ENCODE results near the gene FOXN4. TPM values are rescaled to one million over a fixed set of nuclear protein-coding genes. Genes with fewer than 3 reads are reported as not detected.
"Not testable (repeated sequence)": the region's sequence is repeated elsewhere in the genome, so short reads cannot be mapped to it uniquely, and the experiment has no call there.

FOXN4 gene, protein sequence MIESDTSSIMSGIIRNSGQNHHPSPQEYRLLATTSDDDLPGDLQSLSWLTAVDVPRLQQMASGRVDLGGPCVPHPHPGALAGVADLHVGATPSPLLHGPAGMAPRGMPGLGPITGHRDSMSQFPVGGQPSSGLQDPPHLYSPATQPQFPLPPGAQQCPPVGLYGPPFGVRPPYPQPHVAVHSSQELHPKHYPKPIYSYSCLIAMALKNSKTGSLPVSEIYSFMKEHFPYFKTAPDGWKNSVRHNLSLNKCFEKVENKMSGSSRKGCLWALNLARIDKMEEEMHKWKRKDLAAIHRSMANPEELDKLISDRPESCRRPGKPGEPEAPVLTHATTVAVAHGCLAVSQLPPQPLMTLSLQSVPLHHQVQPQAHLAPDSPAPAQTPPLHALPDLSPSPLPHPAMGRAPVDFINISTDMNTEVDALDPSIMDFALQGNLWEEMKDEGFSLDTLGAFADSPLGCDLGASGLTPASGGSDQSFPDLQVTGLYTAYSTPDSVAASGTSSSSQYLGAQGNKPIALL
- 1 to 10 TPM; 1.1 to 1.8 (median 1.3) TPM for polyA plus RNA-seq (ENCODE audit: insufficient read length in 3 of 3)

DNA sequence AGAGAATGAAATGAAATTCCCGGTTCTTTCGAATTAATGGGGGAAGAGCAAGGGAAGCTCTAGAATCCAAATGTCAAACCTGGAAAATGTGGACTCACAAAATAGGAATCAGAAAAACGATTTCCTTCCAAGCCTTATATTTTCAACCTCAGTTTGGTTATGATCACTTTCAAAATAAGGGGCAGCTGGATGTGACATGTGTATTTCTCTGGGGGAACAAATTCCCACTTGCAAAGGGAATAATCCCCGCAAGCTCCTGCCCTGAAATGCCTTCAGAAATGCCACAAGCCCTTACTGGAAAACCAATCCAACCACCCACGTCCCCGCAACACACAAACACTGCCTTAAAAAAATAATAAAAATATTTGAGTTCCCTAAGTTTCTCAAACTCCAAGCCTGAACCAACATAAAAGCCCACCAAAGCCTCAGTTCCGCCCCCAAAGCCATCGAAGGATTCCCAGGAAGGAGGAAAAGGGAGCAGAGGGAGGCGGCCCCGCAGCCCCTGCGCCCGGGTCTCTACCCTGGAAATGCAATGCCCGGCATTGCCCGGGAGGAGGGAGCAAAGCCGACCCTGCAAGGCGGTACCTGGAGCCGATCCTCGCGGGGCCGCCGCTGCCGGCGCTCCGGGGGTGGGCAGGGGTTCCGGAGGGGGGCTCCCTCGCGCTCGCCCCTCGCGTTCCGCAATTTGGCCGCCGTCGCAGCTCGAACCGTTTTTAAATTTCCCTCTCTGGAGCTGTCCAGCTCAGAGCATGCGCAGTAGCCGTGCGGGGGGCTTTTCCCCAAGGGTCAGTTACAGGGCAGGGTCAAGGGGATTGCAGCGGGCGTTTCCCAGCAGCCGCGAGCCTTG is at the start of gene FOXN4:
TSS of gene FOXN4 (minus strand) at position 751 of the 847 bp plus-strand sequence. CDS start 963 bp downstream, outside the sequence.
- DNase-seq (ENCODE audit: low read depth in 3 of 3, low spot score in 2 of 3): no peak

DNA sequence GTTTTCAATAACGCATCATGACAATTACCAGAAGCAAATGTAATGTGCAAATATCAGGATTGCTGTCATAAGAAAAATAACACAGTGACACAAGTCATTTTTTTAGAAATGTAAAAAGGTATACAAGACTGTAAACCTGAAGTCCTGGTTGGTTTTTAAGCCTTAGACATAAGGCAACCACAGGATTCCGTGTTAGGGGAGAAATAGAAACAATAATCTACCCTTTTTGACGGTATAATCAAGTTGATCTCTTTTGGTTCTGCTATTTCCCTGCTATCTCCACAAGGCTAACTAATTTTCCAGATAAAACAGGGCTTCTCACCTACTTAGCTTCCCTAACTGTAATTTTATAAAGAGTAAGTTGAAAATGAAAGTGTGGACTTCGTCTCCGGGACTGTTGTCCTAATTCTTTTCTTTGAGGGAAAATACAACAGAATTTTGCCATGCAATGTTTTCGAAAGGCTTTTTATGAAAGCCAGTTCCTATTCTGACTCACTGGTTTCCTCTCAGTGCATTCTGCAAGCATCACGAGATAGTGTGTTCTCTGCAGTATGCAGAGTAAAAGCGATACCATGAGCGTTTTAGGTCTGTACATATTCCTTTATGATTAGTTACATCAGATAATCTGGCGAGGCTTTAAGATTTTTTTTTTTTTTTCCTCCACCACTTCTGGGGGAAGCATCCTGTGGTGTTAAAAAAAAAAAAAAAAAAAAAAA is 49.2 kb upstream of the FOXN4 start:
- no peak for DNase-seq (ENCODE audit: low read depth in 3 of 3, low spot score in 2 of 3)

DNA sequence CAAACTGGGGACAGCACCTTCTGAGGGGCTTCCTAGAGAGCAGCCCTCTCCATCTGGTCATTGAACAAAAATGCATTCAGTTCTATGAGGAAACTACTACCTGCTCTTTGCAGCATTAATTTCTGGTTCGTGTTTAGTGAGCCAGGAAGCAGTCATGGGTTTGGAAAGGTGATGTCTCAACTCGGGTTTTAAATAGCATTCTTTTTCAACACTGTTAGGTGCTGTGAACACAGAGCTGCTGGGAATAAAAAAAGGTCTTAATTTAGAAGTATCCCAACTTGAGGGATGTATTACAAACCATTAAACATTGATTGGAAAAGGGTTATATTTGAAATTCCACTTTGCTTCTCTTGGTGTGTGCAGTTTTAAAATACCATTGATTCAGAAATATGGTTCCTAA is 47.9 kb upstream of the FOXN4 start:
- no peak for DNase-seq (ENCODE audit: low read depth in 3 of 3, low spot score in 2 of 3)

DNA sequence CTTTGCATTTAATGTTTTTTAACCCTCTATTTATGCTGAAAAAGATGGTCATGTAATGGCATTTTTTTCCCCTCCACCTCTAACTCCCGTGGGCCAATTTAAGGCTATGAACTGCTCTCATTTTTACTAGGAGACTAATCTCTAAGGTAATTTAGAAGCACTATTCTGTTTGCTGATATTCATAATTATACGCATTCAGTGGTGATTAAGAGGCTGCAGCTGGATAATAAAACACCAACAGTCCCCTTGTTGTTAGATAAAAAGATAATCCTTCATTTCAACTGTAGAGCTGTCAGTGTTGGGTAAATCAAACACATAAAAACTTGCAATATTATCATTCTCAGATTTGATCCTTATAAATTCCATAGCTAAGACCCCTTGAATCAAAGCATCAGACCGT is 47.5 kb upstream of the FOXN4 start:
- no peak for DNase-seq (ENCODE audit: low read depth in 3 of 3, low spot score in 2 of 3)

DNA sequence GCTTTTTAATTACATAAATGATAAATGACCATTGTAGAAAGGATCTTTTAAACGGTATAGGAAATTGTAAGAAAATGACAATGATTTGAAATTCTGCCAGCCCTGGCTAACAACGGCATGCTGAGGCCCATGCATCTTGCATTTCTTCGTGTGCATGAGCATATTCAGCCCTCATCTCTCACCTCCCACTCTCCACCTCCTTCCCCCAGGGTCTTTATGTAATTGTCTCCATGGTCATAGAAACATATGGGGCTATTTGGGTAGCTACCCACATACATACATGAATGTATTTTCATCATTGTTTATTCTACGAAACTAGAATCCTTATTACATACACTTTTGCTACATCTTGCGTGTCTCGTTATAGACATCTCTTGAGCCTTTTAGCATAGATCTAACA is 43.1 kb upstream of the FOXN4 start:
- no peak for DNase-seq (ENCODE audit: low read depth in 3 of 3, low spot score in 2 of 3)

DNA sequence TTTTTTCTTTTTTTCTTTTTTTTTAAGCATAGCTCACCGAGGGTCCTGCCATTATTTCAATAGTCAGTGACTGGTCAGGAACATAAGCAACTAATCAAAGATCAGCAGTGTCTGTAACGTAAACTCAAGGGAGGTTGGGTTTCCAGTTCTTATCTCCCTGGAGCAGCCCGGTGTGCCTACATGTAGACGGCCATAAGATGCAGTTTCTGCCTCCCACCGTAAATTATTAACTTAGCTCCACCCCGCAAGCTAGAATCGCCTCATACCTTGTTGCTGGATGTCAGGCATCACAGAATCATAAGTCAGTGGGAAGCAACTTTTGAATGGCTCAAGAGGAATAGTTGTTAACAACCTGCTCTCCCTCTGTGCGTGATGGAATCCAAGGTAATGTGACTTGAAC is 38.5 kb upstream of the FOXN4 start, which contains the start of gene MYO1H:
TSS of gene MYO1H (plus strand) at position 312 of the 400 bp plus-strand sequence. CDS start at position 373, 61 bp downstream.
- no peak for DNase-seq (ENCODE audit: low read depth in 3 of 3, low spot score in 2 of 3)

DNA sequence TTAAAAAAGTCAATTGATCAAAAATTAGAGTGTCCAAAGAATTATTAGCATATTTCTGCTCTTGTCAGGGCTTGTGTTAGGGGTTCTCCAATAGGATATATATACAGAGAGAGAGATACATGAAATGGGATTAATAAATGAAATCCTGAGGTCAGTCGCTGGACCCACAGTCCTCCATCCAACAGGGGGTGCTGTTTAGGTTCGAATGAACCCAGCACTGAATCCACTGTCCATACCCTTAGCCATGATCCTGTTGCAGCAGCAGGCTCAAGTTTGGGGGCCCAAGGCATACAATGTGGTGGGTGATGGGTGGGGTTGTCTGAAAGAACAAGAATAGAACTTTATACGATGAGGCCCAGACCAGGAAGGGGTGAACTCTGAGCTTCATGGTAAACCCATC is 37.8 kb upstream of the FOXN4 start:
- DNase-seq (ENCODE audit: low read depth in 3 of 3, low spot score in 2 of 3): no peak

DNA sequence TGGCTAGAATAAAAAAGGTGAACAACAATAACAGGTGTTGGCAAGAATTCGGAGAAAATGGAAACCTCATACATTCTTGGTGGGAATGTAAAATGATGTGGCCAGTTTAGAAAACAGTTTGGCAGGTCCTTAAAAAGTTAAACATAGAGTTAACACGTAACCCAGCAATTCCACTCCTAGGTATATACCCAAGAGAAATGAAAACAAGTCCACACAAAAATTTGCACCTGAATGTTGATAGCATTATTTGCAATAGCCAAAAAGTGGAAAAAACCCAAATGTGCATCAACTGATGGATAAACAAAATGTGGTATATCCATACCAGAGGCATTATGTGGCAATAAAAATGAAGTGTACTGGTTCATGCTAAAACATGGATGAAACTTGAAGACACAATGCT is 36.3 kb upstream of the FOXN4 start:
- DNase-seq (ENCODE audit: low read depth in 3 of 3, low spot score in 2 of 3): no peak

DNA sequence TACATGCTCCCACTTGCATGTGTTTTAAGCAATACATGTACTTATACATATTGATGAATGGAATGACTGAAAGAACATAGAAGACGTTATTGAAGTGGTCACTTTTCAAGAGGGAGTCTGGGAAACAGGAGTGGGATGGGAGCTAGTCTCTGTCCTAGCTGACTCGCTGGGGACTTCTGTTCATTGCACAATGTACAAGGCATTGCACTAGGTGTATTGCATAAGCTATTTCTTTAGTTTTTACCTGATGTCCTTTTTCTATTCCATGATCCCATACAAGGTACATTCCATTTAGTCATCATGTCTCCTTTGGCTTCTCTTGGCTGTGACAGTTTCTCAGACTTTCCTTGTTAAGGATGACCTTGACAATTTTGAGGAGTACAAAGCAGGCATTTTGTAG is 34.6 kb upstream of the FOXN4 start:
- DNase-seq (ENCODE audit: low read depth in 3 of 3, low spot score in 2 of 3): no peak

DNA sequence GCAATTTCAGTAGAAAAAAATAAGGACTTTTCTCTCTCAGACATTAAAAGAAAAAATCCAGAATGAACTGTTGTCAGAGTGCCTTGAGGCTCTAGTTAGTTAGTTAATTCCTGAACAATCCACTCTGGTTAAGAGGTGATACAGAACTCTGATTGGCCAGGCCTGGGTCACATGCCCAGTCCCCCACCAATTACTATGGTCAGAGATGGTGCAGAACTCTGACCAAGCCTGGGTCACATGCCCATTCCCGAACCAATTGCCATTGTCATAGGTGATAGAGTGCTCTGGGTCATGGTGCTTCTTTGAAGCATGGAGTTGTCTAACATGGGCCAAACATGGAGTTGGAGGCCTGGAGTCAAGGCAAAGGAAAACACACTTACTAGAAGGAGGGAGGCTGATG is 27.5 kb upstream of the FOXN4 start:
- DNase-seq (ENCODE audit: low read depth in 3 of 3, low spot score in 2 of 3): no peak

DNA sequence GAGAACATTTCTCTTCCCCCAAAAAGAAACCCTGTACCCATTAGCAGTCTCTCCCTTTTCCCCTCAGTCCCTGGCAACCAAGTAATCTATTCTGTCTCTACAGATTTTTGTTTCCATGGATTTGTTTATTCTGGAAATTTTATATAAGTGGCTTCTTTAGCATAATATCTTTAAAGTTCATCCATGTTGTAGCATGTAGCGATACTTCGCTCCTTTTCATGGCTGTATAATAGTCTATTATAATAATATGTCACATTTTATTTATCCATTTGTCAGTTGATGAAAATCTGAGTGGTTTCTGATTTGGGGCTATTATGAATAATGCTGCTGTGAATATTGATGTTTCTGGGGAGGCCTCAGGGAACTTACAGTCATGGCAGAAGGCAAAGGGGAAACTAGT is 25.8 kb upstream of the FOXN4 start:
- no peak for DNase-seq (ENCODE audit: low read depth in 3 of 3, low spot score in 2 of 3)

DNA sequence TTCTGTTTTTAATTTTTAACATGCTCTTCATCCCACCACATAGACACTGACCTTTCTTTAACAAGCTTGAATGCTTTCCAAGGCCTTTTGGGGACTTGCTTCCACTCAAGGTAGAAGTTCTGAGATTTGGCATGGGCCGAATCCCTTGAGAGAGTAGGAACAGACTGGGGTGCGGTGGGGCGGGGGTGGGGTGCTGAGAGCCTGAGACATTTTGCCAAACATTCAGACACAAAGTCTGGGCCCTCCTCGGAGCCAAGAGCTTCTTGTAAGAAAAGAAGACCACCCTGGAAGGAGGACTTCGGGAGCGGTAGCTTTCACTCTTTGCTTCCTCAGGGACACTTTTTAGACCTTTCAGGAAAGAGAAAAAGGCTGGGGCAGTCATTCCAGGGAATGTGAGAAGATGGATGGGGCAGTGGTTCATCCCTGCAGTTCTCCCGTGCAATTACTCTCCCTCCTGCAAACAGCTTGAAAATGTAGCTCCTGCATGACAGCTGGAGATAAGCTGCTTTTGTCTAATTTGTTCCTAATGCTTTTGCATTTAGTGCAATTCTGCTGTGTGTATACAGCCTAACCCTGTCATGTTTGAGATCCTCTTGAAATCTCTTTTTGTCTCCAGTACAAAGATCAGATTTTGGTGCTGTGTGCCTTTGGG is 22.3 kb upstream of the FOXN4 start:
- no peak for DNase-seq (ENCODE audit: low read depth in 3 of 3, low spot score in 2 of 3)

DNA sequence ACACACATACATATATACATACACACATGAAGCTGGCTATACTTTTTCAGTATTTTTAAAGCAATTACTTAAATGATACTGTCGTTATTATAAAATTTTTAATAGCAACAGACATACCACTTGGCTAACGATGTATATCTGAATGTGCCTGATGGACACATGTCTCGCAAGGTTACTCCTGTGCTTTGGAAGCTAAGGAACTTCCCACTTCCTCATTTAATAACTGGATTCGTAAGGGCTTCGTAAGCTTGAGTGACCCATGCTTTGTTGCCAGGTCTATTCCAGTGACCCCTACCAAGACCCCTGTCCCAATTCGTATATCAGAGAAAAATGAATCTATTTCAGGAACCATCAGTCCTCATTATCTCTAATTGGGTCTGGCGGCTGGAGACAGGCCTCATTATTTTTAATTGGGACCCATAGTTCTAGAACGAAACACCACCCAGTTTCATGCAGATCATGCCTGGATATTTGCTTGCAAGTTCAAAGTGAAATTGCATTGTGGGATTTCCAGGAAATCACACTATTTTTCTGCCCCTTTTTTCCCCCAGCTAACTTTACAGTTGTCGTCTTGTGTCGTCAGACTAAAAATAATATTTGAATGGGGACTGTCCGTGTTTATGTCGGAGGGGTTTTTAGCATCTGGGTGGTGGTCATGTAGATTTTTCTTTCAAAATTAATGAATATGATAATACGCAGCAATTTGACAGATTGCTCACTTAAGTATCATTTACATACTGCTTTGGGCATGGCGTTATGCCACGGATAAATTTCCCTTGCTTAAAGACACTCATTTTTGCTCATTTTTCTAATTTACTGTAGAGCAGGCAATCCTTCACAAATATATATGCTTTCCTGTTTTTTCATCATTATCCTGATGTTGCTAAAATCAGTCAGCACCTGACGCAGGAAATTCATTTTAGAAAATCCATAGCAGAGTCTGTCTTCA is 21.5 kb upstream of the FOXN4 start:
- DNase-seq (ENCODE audit: low read depth in 3 of 3, low spot score in 2 of 3): no peak

DNA sequence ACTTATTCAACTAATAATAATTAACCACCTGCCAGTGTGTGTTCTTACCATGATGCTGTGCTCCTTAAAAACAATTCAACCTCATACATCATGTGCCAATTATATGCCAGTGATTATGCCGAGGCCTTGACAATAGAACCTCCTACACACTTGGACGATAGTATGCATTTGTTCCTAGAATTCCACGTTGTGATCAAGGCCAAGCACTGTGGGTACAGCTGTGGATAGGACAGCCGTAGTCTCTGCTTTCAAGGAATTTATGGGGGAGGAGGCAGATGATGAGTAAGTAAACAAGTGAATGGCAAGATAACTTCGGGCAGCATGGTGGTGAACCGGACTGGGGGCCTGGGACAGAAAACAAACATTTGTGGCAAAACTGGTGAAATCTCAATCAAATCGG is 20.6 kb upstream of the FOXN4 start:
- no peak for DNase-seq (ENCODE audit: low read depth in 3 of 3, low spot score in 2 of 3)

DNA sequence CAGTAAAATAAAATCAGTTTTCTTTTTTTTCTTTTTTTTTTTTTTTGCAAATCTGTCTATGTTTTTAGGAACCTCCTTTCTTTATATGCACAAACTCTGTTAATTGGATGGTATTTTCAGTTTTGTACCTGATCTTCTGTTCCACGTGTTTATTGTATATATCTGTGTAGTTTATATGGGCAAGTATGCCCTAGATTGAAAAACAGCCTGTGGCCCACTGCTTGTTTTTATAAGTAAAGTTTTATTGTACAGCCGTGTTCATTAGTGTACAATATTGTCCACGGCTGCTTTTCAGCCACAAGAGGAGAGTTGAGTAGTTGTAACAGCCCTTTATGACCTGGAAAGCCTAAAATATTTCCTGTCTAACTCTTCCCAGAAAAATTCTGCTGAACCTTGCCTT is 19.9 kb upstream of the FOXN4 start:
- no peak for DNase-seq (ENCODE audit: low read depth in 3 of 3, low spot score in 2 of 3)

DNA sequence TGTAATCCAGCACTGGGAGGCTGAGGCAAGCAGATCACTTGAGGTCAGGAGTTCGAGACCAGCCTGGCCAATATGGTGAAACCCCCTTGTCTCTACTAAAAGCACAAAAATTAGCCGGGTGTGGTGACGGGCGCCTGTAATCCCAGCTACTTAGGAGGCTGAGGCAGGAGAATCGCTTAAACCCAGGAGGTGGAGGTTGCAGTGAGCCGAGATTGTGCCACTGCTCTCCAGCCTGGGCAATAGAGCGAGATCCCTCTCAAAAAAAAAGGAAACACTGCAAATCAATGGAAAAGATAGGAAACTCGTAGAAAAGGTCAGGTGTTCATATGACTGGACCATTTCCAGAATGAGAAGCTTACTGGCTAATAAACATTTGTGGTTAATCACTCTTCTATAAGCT is 12.2 kb upstream of the FOXN4 start:
- DNase-seq (ENCODE audit: low read depth in 3 of 3, low spot score in 2 of 3): not testable (repeated sequence)

DNA sequence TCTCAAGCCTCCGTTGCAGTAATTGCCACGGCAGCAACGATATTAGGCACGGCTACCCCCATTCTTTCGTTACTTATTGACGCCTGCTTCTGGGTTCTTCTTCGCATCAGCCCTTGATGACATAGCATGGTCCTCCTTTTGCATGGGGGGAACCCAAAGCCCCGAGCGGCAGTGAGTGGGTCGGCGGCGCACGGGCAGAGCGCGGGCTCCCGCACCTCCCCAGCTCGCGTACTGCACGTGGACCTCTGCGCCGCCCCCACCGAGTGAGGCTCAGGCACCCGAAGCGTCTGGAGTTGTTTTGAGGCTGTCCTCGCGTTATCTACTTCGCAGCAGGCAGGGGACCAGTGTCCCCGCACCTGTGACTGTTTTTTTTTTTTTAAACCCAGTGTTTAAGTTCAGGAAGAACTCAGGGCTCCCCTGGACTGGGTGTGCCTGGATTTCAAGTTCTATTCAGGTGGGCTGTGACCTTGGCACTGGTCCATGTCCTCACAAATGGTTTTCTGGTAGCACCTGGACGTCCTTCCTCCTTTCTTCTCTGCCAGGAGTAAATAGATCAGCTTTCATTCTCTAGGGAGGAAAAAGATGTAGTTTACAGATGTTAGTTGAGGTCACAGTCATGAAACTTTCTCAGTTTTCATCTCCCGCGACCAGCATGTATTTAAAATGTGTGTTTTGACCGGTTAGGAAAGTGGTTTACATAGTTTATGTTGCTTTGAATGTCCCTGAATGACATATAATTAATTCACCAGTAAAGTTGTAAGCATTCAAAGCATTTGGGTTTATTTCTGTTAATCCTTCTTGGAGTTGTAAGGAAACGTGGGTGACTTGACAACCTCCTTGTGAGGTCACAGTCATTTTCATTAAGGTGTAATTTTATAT is 1.4 kb upstream of the FOXN4 start:
- no peak for DNase-seq (ENCODE audit: low read depth in 3 of 3, low spot score in 2 of 3)
